ENCODE results near the gene ZFAND6. TPM values are rescaled to one million over a fixed set of nuclear protein-coding genes. Genes with fewer than 3 reads are reported as not detected.

ZFAND6 gene
- total RNA-seq, 1 experiment from 2014 or later, result 41.4 TPM

DNA sequence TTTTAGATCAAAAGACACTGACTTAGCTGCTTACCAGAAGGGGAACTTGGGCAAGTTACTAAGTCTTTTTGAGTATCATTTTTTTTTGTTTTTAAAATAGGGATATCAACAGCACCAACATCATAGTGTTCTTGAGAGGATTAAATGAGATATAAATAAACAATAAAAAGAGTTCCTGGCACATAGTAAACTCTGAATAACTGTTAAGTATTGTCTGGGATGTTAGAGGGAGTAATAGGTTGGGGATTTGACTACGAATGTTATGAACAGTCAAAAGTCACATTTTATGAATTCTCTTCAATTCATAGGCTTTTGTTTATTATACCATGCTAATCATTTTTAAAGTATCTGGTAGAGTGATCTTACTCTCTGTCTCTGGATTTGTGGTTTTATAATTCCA is 55.5 kb downstream of the ZFAND6 start:
- intact Hi-C loops (cut with micrococcal nuclease; ENCODE audit: unreplicated experiment), result no loop called here
- ChIA-PET POLR2A (ENCODE audit: low non-redundant PET) (no interaction called here), CTCF (no interaction called here)
- Histone ChIP-seq H3K27me3 (replicated peaks; ENCODE audit: insufficient read depth, low read depth, low read length, poor library complexity) (no peaks in the 10 kb centered on the region), H3K4me3 (ENCODE audit: low read depth, low read length, poor library complexity, severe bottlenecking) (no peak overlapping the region), H3K36me3 (ENCODE audit: insufficient read depth, low read length, poor library complexity, severe bottlenecking) (no peaks in the 10 kb centered on the region), H3K9me3 (ENCODE audit: low read depth, low read length, poor library complexity, severe bottlenecking) (no peaks in the 10 kb centered on the region), H3K27ac (ENCODE audit: low read depth, low read length, poor library complexity, severe bottlenecking) (no peak overlapping the region), H3K4me1 (ENCODE audit: insufficient read depth, low read length, poor library complexity, severe bottlenecking) (no peaks in the 10 kb centered on the region)
- no peak for TF ChIP-seq EZH2 (IDR thresholded peaks at IDR 0.05; ENCODE audit: borderline replicate concordance, low read depth, low read length, poor library complexity, severe bottlenecking)
- TF ChIP-seq, protein P1, sequence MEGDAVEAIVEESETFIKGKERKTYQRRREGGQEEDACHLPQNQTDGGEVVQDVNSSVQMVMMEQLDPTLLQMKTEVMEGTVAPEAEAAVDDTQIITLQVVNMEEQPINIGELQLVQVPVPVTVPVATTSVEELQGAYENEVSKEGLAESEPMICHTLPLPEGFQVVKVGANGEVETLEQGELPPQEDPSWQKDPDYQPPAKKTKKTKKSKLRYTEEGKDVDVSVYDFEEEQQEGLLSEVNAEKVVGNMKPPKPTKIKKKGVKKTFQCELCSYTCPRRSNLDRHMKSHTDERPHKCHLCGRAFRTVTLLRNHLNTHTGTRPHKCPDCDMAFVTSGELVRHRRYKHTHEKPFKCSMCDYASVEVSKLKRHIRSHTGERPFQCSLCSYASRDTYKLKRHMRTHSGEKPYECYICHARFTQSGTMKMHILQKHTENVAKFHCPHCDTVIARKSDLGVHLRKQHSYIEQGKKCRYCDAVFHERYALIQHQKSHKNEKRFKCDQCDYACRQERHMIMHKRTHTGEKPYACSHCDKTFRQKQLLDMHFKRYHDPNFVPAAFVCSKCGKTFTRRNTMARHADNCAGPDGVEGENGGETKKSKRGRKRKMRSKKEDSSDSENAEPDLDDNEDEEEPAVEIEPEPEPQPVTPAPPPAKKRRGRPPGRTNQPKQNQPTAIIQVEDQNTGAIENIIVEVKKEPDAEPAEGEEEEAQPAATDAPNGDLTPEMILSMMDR (conservative IDR thresholded peaks at IDR 0.05; ENCODE audit: low read depth, low read length), result no peak
- BruUV-seq (replicated peaks), result no TSS peak
- DNase-seq (ENCODE audit: low spot score), result no peak

DNA sequence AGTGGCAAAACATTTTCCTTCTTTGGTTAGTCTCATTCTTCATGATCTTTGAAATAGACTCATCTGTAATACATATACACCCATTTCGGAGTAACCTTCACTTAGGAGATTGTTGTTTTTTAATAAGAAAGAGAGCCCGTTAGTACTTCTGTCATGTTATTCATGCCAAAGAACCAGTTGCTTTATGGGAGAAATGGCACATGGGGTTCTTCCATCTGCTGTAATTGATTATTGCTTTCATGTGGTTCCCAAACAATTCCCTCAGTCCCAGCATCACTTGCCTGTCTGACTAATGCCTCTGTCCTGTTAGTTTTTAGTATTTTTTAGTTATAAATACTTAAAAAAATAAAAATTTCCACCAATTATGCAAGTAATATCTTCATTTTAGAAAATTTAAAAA is 59.5 kb downstream of the ZFAND6 start:
- intact Hi-C loops (cut with micrococcal nuclease; ENCODE audit: unreplicated experiment), result no loop called here
- H3K4me1 ChIP-seq (ENCODE audit: insufficient read depth, low read length, poor library complexity, severe bottlenecking), result peaks cover 3% of the 10 kb centered on the region
- H3K36me3 ChIP-seq (ENCODE audit: insufficient read depth, low read length, poor library complexity, severe bottlenecking), result no peaks in the 10 kb centered on the region
- DNase-seq (ENCODE audit: low spot score), result no peak
- no peak for TF ChIP-seq EZH2 (IDR thresholded peaks at IDR 0.05; ENCODE audit: borderline replicate concordance, low read depth, low read length, poor library complexity, severe bottlenecking)
- TF ChIP-seq, protein P1 (conservative IDR thresholded peaks at IDR 0.05; ENCODE audit: low read depth, low read length), result no peak
- ChIA-PET CTCF (no interaction called here), POLR2A (ENCODE audit: low non-redundant PET) (no interaction called here)
- no TSS peak for BruUV-seq (replicated peaks)
- H3K27ac ChIP-seq (ENCODE audit: low read depth, low read length, poor library complexity, severe bottlenecking), result no peak overlapping the region
- no peak overlapping the region for H3K4me3 ChIP-seq (ENCODE audit: low read depth, low read length, poor library complexity, severe bottlenecking)
- no peaks in the 10 kb centered on the region for H3K27me3 ChIP-seq (replicated peaks; ENCODE audit: insufficient read depth, low read depth, low read length, poor library complexity)
- H3K9me3 ChIP-seq (ENCODE audit: low read depth, low read length, poor library complexity, severe bottlenecking), result no peaks in the 10 kb centered on the region

DNA sequence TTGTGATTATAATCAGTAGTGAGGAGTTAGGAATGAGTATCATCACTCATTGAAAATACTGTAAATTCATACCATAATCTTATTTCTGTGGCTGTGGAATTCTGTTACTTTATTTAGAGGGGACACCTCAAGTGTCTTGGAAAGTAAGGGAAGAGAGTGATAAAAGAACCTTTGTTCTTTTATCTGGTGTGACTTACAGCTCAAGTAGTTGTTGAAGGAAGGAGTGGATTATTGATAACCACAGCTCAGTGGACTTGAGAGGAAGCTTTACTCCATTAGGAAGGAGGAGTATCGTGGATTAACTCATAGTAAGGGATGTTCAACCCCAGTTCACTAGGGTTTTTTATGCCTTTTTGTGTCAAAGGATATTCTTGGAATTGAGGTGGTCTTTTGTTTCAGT is 61.2 kb downstream of the ZFAND6 start:
- H3K36me3 ChIP-seq (ENCODE audit: insufficient read depth, low read length, poor library complexity, severe bottlenecking), result no peaks in the 10 kb centered on the region
- peaks cover 3% of the 10 kb centered on the region for H3K4me1 ChIP-seq (ENCODE audit: insufficient read depth, low read length, poor library complexity, severe bottlenecking)
- no peak overlapping the region for H3K27ac ChIP-seq (ENCODE audit: low read depth, low read length, poor library complexity, severe bottlenecking)
- no peak overlapping the region for H3K4me3 ChIP-seq (ENCODE audit: low read depth, low read length, poor library complexity, severe bottlenecking)
- no peaks in the 10 kb centered on the region for H3K9me3 ChIP-seq (ENCODE audit: low read depth, low read length, poor library complexity, severe bottlenecking)
- no peaks in the 10 kb centered on the region for H3K27me3 ChIP-seq (replicated peaks; ENCODE audit: insufficient read depth, low read depth, low read length, poor library complexity)
- no TSS peak for BruUV-seq (replicated peaks)
- intact Hi-C loops (cut with micrococcal nuclease; ENCODE audit: unreplicated experiment), result loop anchor here (1.0 kb wide), 1 partner anchor 34 kb away; no protein-coding TSS in a partner anchor
- no peak for DNase-seq (ENCODE audit: low spot score)
- ChIA-PET POLR2A (ENCODE audit: low non-redundant PET) (no interaction called here), CTCF (no interaction called here)
- no peak for TF ChIP-seq EZH2 (IDR thresholded peaks at IDR 0.05; ENCODE audit: borderline replicate concordance, low read depth, low read length, poor library complexity, severe bottlenecking)
- TF ChIP-seq, protein P1 (conservative IDR thresholded peaks at IDR 0.05; ENCODE audit: low read depth, low read length), result no peak

All from A673 (cell line).